Measurements from ENCODE around the gene PKD1.

Gene PKD1

GRCh38 chr16:2061526-2061925, 74.2 kb downstream of the PKD1 start:
- CTCF ChIA-PET, result no interaction called here
- Histone ChIP-seq H3K4me1 (ENCODE audit: control insufficient read depth, insufficient read depth, low read length) (no peaks in the 10 kb centered on the region), H3K36me3 (ENCODE audit: control insufficient read depth in 2 of 2, insufficient read depth in 1 of 2, low read length in 2 of 2) (peaks cover 4 to 77% of the 10 kb centered on the region in 2 experiments; a peak in 2 of 3 replicates), H3K27ac (ENCODE audit: extremely low read depth, low read depth, low read length) (no peak overlapping the region), H3K9me3 (ENCODE audit: control insufficient read depth, insufficient read depth, low read depth, low read length) (no peaks in the 10 kb centered on the region), H3K4me3 (ENCODE audit: low read depth, low read length) (no peak overlapping the region)
- POLR2A ChIA-PET, result interaction anchor here (1.9 kb wide), 1 partner anchor 94 kb away, joined by 8 read pairs; the partner anchor contains the start of gene TRAF7
- TF ChIP-seq SCRT2 (tag by site-specific recombination; IDR thresholded peaks at IDR 0.05), result no peak
- TF ChIP-seq GLI2 (tag by site-specific recombination; IDR thresholded peaks at IDR 0.05; ENCODE audit: borderline replicate concordance, low read depth), result no peak
- TF ChIP-seq ZNF16 (tag by site-specific recombination; IDR thresholded peaks at IDR 0.05; ENCODE audit: low read depth), result no peak
- no peak for TF ChIP-seq ZNF239 (tag by site-specific recombination; IDR thresholded peaks at IDR 0.05)
- no peak for TF ChIP-seq TRIM28 (IDR thresholded peaks at IDR 0.05; ENCODE audit: borderline replicate concordance, low read length)
- no peak for TF ChIP-seq KLF8 (tag by site-specific recombination; IDR thresholded peaks at IDR 0.05)

- Histone ChIP-seq H3K4me3 (ENCODE audit: low read depth, low read length) (no peak overlapping the region), H3K9me3 (ENCODE audit: control insufficient read depth, insufficient read depth, low read depth, low read length) (no peaks in the 10 kb centered on the region), H3K4me1 (ENCODE audit: control insufficient read depth, insufficient read depth, low read length) (no peaks in the 10 kb centered on the region), H3K36me3 (ENCODE audit: control insufficient read depth in 2 of 2, insufficient read depth in 1 of 2, low read length in 2 of 2) (peaks cover 0 to 77% of the 10 kb centered on the region in 2 experiments; a peak in 2 of 3 replicates), H3K27ac (ENCODE audit: extremely low read depth, low read depth, low read length) (no peak overlapping the region)
- ChIA-PET CTCF (no interaction called here), POLR2A (no interaction called here)
- no peak for TF ChIP-seq ZIC2 (tag by site-specific recombination; IDR thresholded peaks at IDR 0.05)
Measured at GRCh38 chr16:2061023-2061422, 74.7 kb downstream of the PKD1 start.

- H3K36me3 ChIP-seq (ENCODE audit: control insufficient read depth in 2 of 2, insufficient read depth in 1 of 2, low read length in 2 of 2), result peaks cover 0 to 75% of the 10 kb centered on the region in 2 experiments; a peak in 2 of 3 replicates
- ChIA-PET CTCF (no interaction called here), POLR2A (no interaction called here)
- H3K4me3 ChIP-seq (ENCODE audit: low read depth, low read length), result no peak overlapping the region
- H3K9me3 ChIP-seq (ENCODE audit: control insufficient read depth, insufficient read depth, low read depth, low read length), result no peaks in the 10 kb centered on the region
- no peak overlapping the region for H3K27ac ChIP-seq (ENCODE audit: extremely low read depth, low read depth, low read length)
- no peak for TF ChIP-seq ZNF19 (tag by site-specific recombination; IDR thresholded peaks at IDR 0.05; ENCODE audit: low read depth)
- TF ChIP-seq PRDM4 (tag by site-specific recombination; IDR thresholded peaks at IDR 0.05), result no peak
- no peak for TF ChIP-seq ZSCAN23 (tag by site-specific recombination; IDR thresholded peaks at IDR 0.05)
- TF ChIP-seq ZNF423 (tag by site-specific recombination; IDR thresholded peaks at IDR 0.05), result no peak
- TF ChIP-seq ZNF148 (tag by site-specific recombination; IDR thresholded peaks at IDR 0.05; ENCODE audit: borderline replicate concordance), result no peak
- TF ChIP-seq ZNF785 (tag by site-specific recombination; IDR thresholded peaks at IDR 0.05), result no peak
- TF ChIP-seq ZNF404 (tag by site-specific recombination; IDR thresholded peaks at IDR 0.05), result no peak
- no peaks in the 10 kb centered on the region for H3K4me1 ChIP-seq (ENCODE audit: control insufficient read depth, insufficient read depth, low read length)
Measured at GRCh38 chr16:2060346-2060745, 75.4 kb downstream of the PKD1 start.

GRCh38 chr16:2058872-2059271, 76.8 kb downstream of the PKD1 start:
- no peak for TF ChIP-seq ZNF362 (tag by site-specific recombination; IDR thresholded peaks at IDR 0.05)
- ChIA-PET CTCF (interaction anchor here (0.6 kb wide), 1 partner anchor 545 kb away, joined by 4 read pairs; no protein-coding TSS in a partner anchor), POLR2A (interaction anchor here (0.6 to 0.7 kb wide), 2 partner anchors 11 to 93 kb away, joined by 3 read pairs; partner anchors contain the start of gene NTHL1)
- H3K27ac ChIP-seq (ENCODE audit: extremely low read depth, low read depth, low read length), result no peak overlapping the region
- H3K4me3 ChIP-seq (ENCODE audit: low read depth, low read length), result no peak overlapping the region
- peaks cover 0 to 80% of the 10 kb centered on the region in 2 experiments; a peak in 2 of 3 replicates for H3K36me3 ChIP-seq (ENCODE audit: control insufficient read depth in 2 of 2, insufficient read depth in 1 of 2, low read length in 2 of 2)
- H3K9me3 ChIP-seq (ENCODE audit: control insufficient read depth, insufficient read depth, low read depth, low read length), result no peaks in the 10 kb centered on the region
- H3K4me1 ChIP-seq (ENCODE audit: control insufficient read depth, insufficient read depth, low read length), result no peaks in the 10 kb centered on the region
